K562 (cell line): ENCODE results near the gene ORC1.

ENCODE experiments used
- FOXA3 ChIP-seq, 2 experiments: fragments of 450-650 bp in 1 of 2; sonication (generic) in 1 of 2; formaldehyde crosslinking; IDR thresholded peaks in 1 of 2; conservative IDR thresholded peaks in 1 of 2; 2 replicates each; pipeline versions ENCODE4 v1.4.0 to v1.8.0; 2020 to 2022; ENCODE audit warnings: mild to moderate bottlenecking in 2 of 2, missing genetic modification reagents in 1 of 2
- MYC ChIP-seq, 2 experiments: fragments of 250-450 bp in 1 of 2; sonication (Bioruptor Pico) in 1 of 2; IDR thresholded peaks; 2 replicates each; pipeline versions ENCODE4 v1.5.1 to v1.6.1; 2012 to 2021; ENCODE audit warnings: low read depth in 2 of 2, borderline replicate concordance in 1 of 2, improper control_type of control experiment in 1 of 2, low read length in 1 of 2, mild to moderate bottlenecking in 1 of 2, moderate library complexity in 1 of 2
- NRF1 ChIP-seq, 2 experiments: fragments of 450-650 bp; IDR thresholded peaks in 1 of 2; conservative IDR thresholded peaks in 1 of 2; 2 replicates each; pipeline ENCODE4 v1.6.1; 2014; ENCODE audit warnings: mild to moderate bottlenecking in 2 of 2
- POLR2A ChIP-seq: fragments of 450-650 bp; conservative IDR thresholded peaks from 2 replicates; pipeline ENCODE4 v1.6.1; 2016
- POLR2AphosphoS5 ChIP-seq: IDR thresholded peaks from 2 replicates; pipeline ENCODE4 v1.6.1; 2011; ENCODE audit warnings: mild to moderate bottlenecking, low read depth, low read length, moderate library complexity; ENCODE audit not compliant: control insufficient read depth, insufficient read depth

- TF ChIP-seq FOXA3 (CRISPR knock-in tag; conservative IDR thresholded peaks at IDR 0.05 in 1 of 2, IDR thresholded peaks at IDR 0.05 in 1 of 2) = no peak
- TF ChIP-seq POLR2A = no peak
- TF ChIP-seq NRF1 (conservative IDR thresholded peaks at IDR 0.05 in 1 of 2, IDR thresholded peaks at IDR 0.05 in 1 of 2) = no peak
- TF ChIP-seq MYC (IDR thresholded peaks at IDR 0.05; ENCODE audit: low read depth, low read length) = no peak
- TF ChIP-seq MYC (CRISPR knock-in tag; IDR thresholded peaks at IDR 0.05; ENCODE audit: borderline replicate concordance, low read depth) = no peak
- no peak for TF ChIP-seq POLR2AphosphoS5
These were observed 43.6 kb downstream of the ORC1 start for GRCh38 chr1:52360595-52360968.
